Psoas muscle (tissue), 8 donors: ENCODE results near the gene SLC22A14. TPM values are rescaled to one million over a fixed set of nuclear protein-coding genes. Genes with fewer than 3 reads are reported as not detected.

Experiments
- ATAC-seq, 4 donors: fragments of 200-7000 bp; cut with Tn5 transposase; one replicate each; pipeline ENCODE4 v1.9.1; 2020; ENCODE audit warnings: moderate library complexity in 3 of 4, mild to moderate bottlenecking in 2 of 4
- DNase-seq, 2 donors: peaks; one replicate each; pipeline ENCODE4 v3.0.0-alpha.2; 2020
- H3K27ac ChIP-seq: fragments of 200-600 bp; one replicate; pipeline ENCODE4 v1.8.0; 2022
- H3K27me3 ChIP-seq, 3 donors: fragments of 200-600 bp in 1 of 3; one replicate each; pipeline versions ENCODE4 v1.6.1 to v1.8.0; 2013 to 2022; ENCODE audit warnings: low read length in 2 of 3, mild to moderate bottlenecking in 2 of 3, moderate library complexity in 1 of 3; ENCODE audit not compliant: insufficient read depth in 3 of 3
- H3K36me3 ChIP-seq, 2 donors: fragments of 200-600 bp in 1 of 2; one replicate each; pipeline versions ENCODE4 v1.6.1 to v1.8.0; 2013 to 2022; ENCODE audit warnings: low read depth in 1 of 2, mild to moderate bottlenecking in 1 of 2, moderate library complexity in 1 of 2; ENCODE audit not compliant: insufficient read depth in 1 of 2
- H3K4me1 ChIP-seq: fragments of 200-600 bp; one replicate; pipeline ENCODE4 v1.8.0; 2022
- H3K4me3 ChIP-seq: fragments of 200-600 bp; one replicate; pipeline ENCODE4 v1.8.0; 2022; ENCODE audit warnings: mild to moderate bottlenecking
- H3K9me3 ChIP-seq: fragments of 200-600 bp; one replicate; pipeline ENCODE4 v1.8.0; 2022
- WGBS, 3 donors: extraction: QIAGEN DNeasy Blood & Tissue Kit; methylation state at CpG; one replicate each; pipeline versions ENCODE4 v1.1.6 to v1.1.7; 2013; 5-methylcytosine and 5-hydroxymethylcytosine counted together
- intact Hi-C, 2 donors: fragments of 100-400 bp; cut with DNase I; formaldehyde crosslinking; loops; one replicate each; pipeline versions ENCODE4 v1.11.0 to v1.14.2; 2022
- polyA plus RNA-seq, 3 donors: library from polyadenylated mRNA; stranded (reverse); fragments of 200-250 nt; gene quantifications; one replicate each; pipeline ENCODE4 v1.2.3, GENCODE V29; 2013
- total RNA-seq, 4 donors: library from RNA; stranded (reverse); fragmentation: NEBNext Ultra II Directional in 2 of 4; extraction: Animal tissue kit (Norgen Biotek cat#: 25700) in 2 of 4; gene quantifications; one replicate each; pipeline versions ENCODE4 v1.2.1 to v1.2.4, GENCODE V29; 2021 to 2023
- TF ChIP-seq, protein P1 (sequence below): fragments of 200-600 bp; IDR thresholded peaks from one replicate; pipeline ENCODE4 v1.8.0; 2022; ENCODE audit warnings: antibody characterized with exemption
- donor health status: healthy with polysubstance abuse.
- donor health status: DM: no; HTN: no; CAD: no; lungs with moderate emphysema.
- donor health status: Bipolar disorder and iron deficiency.
- donor health status: healthy.
- donor health status: DM: yes; HTN: yes; CAD: no.
- donor health status: DM: no; HTN: no; CAD: no.
- donor health status: DM: no; HTN: no; CAD: no.
- donor health status: DM: yes; HTN: yes; CAD: no.

SLC22A14 gene
- total and polyA plus RNA-seq, 7 donors: 0.08 to 0.64 (median 0.26) TPM

DNA sequence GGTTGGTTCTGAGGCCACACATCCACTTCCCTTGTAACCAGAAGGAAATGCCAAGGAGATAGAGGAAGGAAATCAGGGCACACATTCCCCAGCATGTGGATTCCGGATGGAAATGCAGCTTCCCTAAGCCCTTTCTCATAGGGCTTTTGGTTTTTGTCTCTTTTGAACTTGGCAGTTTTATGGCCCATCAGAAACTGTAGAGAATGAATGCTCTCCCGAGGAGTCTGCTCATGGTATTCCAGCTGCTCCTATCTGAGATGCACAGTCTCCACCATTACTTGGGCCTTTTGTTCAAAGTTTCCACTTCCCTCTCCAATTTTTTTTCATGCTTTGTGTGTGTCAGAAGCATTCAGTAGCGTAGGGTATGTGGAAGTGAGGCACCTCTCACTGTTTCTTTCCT is 85.7 kb downstream of the SLC22A14 start:
- TF ChIP-seq, protein P1, sequence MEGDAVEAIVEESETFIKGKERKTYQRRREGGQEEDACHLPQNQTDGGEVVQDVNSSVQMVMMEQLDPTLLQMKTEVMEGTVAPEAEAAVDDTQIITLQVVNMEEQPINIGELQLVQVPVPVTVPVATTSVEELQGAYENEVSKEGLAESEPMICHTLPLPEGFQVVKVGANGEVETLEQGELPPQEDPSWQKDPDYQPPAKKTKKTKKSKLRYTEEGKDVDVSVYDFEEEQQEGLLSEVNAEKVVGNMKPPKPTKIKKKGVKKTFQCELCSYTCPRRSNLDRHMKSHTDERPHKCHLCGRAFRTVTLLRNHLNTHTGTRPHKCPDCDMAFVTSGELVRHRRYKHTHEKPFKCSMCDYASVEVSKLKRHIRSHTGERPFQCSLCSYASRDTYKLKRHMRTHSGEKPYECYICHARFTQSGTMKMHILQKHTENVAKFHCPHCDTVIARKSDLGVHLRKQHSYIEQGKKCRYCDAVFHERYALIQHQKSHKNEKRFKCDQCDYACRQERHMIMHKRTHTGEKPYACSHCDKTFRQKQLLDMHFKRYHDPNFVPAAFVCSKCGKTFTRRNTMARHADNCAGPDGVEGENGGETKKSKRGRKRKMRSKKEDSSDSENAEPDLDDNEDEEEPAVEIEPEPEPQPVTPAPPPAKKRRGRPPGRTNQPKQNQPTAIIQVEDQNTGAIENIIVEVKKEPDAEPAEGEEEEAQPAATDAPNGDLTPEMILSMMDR: no peak
- Histone ChIP-seq H3K27me3 (no peaks in the 10 kb centered on the region), H3K4me3 (no peak overlapping the region), H3K36me3 (peaks cover 3 to 19% of the 10 kb centered on the region in 2 donors), H3K9me3 (no peaks in the 10 kb centered on the region), H3K27ac (no peak overlapping the region), H3K4me1 (no peaks in the 10 kb centered on the region)
- no peak for ATAC-seq
- 65 to 75% (median 68%) methylated on average over 3 of the region's 3 CpGs for WGBS, 3 donors
- no peak for DNase-seq
- intact Hi-C loops: no loop called here

Other genes with a start within 250 kb of the SLC22A14 start
- under 1 TPM in 2 of 4 donors, not detected in 2; 0.04 to 0.09 TPM for gene DLEC1, start 243.1 kb upstream of the SLC22A14 start, total RNA-seq
- under 1 TPM; 0.01 to 0.09 (median 0.05) TPM for gene DLEC1, start 243.1 kb upstream of the SLC22A14 start, polyA plus RNA-seq
- 10 to 100 TPM; 34.9 to 48.6 (median 40.7) TPM for gene ACAA1, start 145.2 kb upstream of the SLC22A14 start, total RNA-seq
- 10 to 100 TPM; 23.6 to 52.2 (median 28.6) TPM for gene ACAA1, start 145.2 kb upstream of the SLC22A14 start, polyA plus RNA-seq
- 1 to 10 TPM; 3.8 to 6.0 (median 4.6) TPM for gene MYD88, start 143.6 kb upstream of the SLC22A14 start, total RNA-seq
- gene MYD88, start 143.6 kb upstream of the SLC22A14 start, polyA plus RNA-seq: 1 to 10 TPM; 2.9 to 7.0 (median 3.0) TPM
- 10 to 100 TPM; 30.6 to 60.1 (median 47.7) TPM for gene OXSR1, start 116.8 kb upstream of the SLC22A14 start, total RNA-seq
- 10 to 100 TPM; 26.4 to 59.6 (median 47.4) TPM for gene OXSR1, start 116.8 kb upstream of the SLC22A14 start, polyA plus RNA-seq
- gene SLC22A13, start 16.5 kb upstream of the SLC22A14 start, total RNA-seq: under 1 TPM; 0.20 to 0.64 (median 0.45) TPM
- gene SLC22A13, start 16.5 kb upstream of the SLC22A14 start, polyA plus RNA-seq: under 1 TPM; 0.11 to 0.29 (median 0.12) TPM
- 1 to 10 TPM in 3 of 4 donors, under 1 TPM in 1; 0.78 to 1.3 (median 1.3) TPM for gene XYLB, start 64.5 kb downstream of the SLC22A14 start, total RNA-seq
- under 1 TPM; 0.11 to 0.42 (median 0.34) TPM for gene XYLB, start 64.5 kb downstream of the SLC22A14 start, polyA plus RNA-seq
- 10 to 100 TPM in 1 of 4 donors, 1 to 10 TPM in 3; 3.4 to 11.9 (median 6.9) TPM for gene ACVR2B, start 171.6 kb downstream of the SLC22A14 start, total RNA-seq
- 1 to 10 TPM in 1 of 3 donors, under 1 TPM in 2; 0.59 to 1.6 (median 0.94) TPM for gene ACVR2B, start 171.6 kb downstream of the SLC22A14 start, polyA plus RNA-seq
- gene EXOG, start 214.0 kb downstream of the SLC22A14 start, total RNA-seq: 10 to 100 TPM in 1 of 4 donors, 1 to 10 TPM in 3; 2.9 to 14.5 (median 6.1) TPM
- gene EXOG, start 214.0 kb downstream of the SLC22A14 start, polyA plus RNA-seq: 1 to 10 TPM; 3.2 to 5.4 (median 3.3) TPM